Measurements from ENCODE around the gene QDPR. TPM values are rescaled to one million over a fixed set of nuclear protein-coding genes. Genes with fewer than 3 reads are reported as not detected.
A peak's percentile ranks its signal among the peaks of the same experiment; 100 is the strongest.

The QDPR gene
- total and polyA plus RNA-seq, 10 of the 15 experiments (the other 5 are each of a cell fraction or from before 2014, with no cell fraction given): 3.0 to 27.7 (median 11.8) TPM

DNA sequence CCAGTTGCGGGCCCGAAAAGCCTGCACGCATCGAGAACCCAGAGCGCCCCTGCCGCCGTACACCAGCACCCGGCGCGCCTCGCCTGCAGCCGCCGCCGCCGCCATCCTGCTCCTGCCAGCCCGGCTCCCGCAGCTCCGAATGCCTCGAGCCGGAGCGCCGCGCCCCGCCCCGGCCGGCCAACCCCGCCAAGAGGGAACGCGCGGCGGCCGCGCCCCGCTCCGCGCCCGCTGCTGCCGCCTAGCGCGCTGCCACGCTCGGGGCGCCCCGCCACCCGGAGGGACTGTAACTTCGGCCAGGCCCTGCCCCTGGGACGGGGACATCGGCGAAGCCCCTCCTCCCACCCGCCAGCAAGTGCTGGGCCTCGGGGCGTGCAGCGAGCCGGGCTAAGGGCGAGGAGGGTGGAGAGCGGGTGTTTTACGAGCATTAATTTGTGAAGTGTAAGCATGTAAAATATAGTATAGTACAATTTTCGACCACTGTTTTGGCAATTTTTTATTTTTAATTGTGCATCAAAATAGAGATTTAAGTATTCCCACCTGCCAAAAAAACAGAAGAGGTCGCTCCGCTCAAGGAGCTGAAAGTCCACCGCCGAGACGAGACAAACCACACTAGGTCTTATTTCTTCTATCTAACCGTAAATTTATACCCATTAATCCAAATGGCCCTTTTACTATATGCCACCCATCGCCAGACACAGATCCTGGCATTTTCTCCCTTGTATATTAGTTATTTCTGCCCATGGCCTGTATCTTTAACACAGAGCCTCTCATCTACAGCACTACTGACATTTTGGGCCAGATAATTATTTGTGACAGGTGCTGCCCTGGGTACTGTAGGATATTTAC lies at the start of gene QDPR (continued):
- TF ChIP-seq STAT3 (IDR thresholded peaks at IDR 0.05; ENCODE audit: low read depth, low read length) (no peak), IKZF1 (conservative IDR thresholded peaks at IDR 0.05) (peak; percentile 47; the same call in 1 of the 2 replicates), ZNF24 (IDR thresholded peaks at IDR 0.05) (no peak), ETV6 (conservative IDR thresholded peaks at IDR 0.05 in 1 of 2, IDR thresholded peaks at IDR 0.05 in 1 of 2; ENCODE audit: borderline replicate concordance in 1 of 2, low read depth in 1 of 2) (no peak), NBN (IDR thresholded peaks at IDR 0.05) (no peak), IKZF2 (IDR thresholded peaks at IDR 0.05) (no peak), JUND (IDR thresholded peaks at IDR 0.05; ENCODE audit: low read depth, low read length) (no peak), EGR1 (IDR thresholded peaks at IDR 0.05; ENCODE audit: borderline replicate concordance in 1 of 2, low read depth in 2 of 2, low read length in 2 of 2) (no peak), TBL1XR1 (IDR thresholded peaks at IDR 0.05; ENCODE audit: low read depth, low read length) (0 out of 2 replicates have a peak, but pooled peaks have one; percentile 16), EED (IDR thresholded peaks at IDR 0.05; ENCODE audit: low read depth) (no peak), BRCA1 (IDR thresholded peaks at IDR 0.05; ENCODE audit: low read depth, low read length) (no peak)
- TF ChIP-seq, protein P1, sequence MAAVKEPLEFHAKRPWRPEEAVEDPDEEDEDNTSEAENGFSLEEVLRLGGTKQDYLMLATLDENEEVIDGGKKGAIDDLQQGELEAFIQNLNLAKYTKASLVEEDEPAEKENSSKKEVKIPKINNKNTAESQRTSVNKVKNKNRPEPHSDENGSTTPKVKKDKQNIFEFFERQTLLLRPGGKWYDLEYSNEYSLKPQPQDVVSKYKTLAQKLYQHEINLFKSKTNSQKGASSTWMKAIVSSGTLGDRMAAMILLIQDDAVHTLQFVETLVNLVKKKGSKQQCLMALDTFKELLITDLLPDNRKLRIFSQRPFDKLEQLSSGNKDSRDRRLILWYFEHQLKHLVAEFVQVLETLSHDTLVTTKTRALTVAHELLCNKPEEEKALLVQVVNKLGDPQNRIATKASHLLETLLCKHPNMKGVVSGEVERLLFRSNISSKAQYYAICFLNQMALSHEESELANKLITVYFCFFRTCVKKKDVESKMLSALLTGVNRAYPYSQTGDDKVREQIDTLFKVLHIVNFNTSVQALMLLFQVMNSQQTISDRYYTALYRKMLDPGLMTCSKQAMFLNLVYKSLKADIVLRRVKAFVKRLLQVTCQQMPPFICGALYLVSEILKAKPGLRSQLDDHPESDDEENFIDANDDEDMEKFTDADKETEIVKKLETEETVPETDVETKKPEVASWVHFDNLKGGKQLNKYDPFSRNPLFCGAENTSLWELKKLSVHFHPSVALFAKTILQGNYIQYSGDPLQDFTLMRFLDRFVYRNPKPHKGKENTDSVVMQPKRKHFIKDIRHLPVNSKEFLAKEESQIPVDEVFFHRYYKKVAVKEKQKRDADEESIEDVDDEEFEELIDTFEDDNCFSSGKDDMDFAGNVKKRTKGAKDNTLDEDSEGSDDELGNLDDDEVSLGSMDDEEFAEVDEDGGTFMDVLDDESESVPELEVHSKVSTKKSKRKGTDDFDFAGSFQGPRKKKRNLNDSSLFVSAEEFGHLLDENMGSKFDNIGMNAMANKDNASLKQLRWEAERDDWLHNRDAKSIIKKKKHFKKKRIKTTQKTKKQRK (IDR thresholded peaks at IDR 0.05; ENCODE audit: low read depth, low read length): no peak
- TF ChIP-seq, protein P2, sequence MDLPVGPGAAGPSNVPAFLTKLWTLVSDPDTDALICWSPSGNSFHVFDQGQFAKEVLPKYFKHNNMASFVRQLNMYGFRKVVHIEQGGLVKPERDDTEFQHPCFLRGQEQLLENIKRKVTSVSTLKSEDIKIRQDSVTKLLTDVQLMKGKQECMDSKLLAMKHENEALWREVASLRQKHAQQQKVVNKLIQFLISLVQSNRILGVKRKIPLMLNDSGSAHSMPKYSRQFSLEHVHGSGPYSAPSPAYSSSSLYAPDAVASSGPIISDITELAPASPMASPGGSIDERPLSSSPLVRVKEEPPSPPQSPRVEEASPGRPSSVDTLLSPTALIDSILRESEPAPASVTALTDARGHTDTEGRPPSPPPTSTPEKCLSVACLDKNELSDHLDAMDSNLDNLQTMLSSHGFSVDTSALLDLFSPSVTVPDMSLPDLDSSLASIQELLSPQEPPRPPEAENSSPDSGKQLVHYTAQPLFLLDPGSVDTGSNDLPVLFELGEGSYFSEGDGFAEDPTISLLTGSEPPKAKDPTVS (IDR thresholded peaks at IDR 0.05; ENCODE audit: low read depth, low read length): no peak
- TF ChIP-seq, protein P3, sequence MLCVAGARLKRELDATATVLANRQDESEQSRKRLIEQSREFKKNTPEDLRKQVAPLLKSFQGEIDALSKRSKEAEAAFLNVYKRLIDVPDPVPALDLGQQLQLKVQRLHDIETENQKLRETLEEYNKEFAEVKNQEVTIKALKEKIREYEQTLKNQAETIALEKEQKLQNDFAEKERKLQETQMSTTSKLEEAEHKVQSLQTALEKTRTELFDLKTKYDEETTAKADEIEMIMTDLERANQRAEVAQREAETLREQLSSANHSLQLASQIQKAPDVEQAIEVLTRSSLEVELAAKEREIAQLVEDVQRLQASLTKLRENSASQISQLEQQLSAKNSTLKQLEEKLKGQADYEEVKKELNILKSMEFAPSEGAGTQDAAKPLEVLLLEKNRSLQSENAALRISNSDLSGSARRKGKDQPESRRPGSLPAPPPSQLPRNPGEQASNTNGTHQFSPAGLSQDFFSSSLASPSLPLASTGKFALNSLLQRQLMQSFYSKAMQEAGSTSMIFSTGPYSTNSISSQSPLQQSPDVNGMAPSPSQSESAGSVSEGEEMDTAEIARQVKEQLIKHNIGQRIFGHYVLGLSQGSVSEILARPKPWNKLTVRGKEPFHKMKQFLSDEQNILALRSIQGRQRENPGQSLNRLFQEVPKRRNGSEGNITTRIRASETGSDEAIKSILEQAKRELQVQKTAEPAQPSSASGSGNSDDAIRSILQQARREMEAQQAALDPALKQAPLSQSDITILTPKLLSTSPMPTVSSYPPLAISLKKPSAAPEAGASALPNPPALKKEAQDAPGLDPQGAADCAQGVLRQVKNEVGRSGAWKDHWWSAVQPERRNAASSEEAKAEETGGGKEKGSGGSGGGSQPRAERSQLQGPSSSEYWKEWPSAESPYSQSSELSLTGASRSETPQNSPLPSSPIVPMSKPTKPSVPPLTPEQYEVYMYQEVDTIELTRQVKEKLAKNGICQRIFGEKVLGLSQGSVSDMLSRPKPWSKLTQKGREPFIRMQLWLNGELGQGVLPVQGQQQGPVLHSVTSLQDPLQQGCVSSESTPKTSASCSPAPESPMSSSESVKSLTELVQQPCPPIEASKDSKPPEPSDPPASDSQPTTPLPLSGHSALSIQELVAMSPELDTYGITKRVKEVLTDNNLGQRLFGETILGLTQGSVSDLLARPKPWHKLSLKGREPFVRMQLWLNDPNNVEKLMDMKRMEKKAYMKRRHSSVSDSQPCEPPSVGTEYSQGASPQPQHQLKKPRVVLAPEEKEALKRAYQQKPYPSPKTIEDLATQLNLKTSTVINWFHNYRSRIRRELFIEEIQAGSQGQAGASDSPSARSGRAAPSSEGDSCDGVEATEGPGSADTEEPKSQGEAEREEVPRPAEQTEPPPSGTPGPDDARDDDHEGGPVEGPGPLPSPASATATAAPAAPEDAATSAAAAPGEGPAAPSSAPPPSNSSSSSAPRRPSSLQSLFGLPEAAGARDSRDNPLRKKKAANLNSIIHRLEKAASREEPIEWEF (IDR thresholded peaks at IDR 0.05; ENCODE audit: insufficient replicate concordance, low read depth, low read length): no peak
- TF ChIP-seq, protein P4, sequence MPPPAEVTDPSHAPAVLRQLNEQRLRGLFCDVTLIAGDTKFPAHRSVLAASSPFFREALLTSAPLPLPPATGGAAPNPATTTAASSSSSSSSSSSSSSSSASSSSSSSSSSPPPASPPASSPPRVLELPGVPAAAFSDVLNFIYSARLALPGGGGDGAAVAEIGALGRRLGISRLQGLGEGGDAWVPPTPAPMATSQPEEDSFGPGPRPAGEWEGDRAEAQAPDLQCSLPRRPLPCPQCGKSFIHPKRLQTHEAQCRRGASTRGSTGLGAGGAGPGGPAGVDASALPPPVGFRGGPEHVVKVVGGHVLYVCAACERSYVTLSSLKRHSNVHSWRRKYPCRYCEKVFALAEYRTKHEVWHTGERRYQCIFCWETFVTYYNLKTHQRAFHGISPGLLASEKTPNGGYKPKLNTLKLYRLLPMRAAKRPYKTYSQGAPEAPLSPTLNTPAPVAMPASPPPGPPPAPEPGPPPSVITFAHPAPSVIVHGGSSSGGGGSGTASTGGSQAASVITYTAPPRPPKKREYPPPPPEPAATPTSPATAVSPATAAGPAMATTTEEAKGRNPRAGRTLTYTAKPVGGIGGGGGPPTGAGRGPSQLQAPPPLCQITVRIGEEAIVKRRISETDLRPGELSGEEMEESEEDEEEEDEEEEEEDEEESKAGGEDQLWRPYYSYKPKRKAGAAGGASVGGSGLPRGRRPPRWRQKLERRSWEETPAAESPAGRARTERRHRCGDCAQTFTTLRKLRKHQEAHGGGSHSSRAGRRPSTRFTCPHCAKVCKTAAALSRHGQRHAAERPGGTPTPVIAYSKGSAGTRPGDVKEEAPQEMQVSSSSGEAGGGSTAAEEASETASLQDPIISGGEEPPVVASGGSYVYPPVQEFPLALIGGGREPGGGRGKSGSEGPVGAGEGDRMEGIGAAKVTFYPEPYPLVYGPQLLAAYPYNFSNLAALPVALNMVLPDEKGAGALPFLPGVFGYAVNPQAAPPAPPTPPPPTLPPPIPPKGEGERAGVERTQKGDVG (CRISPR knock-in tag; IDR thresholded peaks at IDR 0.05): no peak
